MG63 (cell line): ENCODE measurements around the gene PEX7. TPM values are rescaled to one million over a fixed set of nuclear protein-coding genes. Genes with fewer than 3 reads are reported as not detected.
"Not testable (repeated sequence)": the region's sequence is repeated elsewhere in the genome, so short reads cannot be mapped to it uniquely, and the experiment has no call there.

ENCODE experiments used
- DNase-seq: peaks from one replicate; pipeline ENCODE4 v3.0.0-alpha.2; 2020
- H3K27me3 ChIP-seq: fragments of 250-450 bp; sonication (Bioruptor Pico); 2 replicates; pipeline ENCODE4 v1.5.1; 2020; ENCODE audit warnings: mild to moderate bottlenecking, moderate library complexity
- H3K36me3 ChIP-seq: fragments of 250-450 bp; sonication (Bioruptor Pico); 2 replicates; pipeline ENCODE4 v1.5.1; 2020; ENCODE audit warnings: mild to moderate bottlenecking, moderate library complexity
- H3K4me3 ChIP-seq: fragments of 250-450 bp; sonication (Bioruptor Pico); 2 replicates; pipeline ENCODE4 v1.5.1; 2020; ENCODE audit warnings: mild to moderate bottlenecking, moderate library complexity
- H3K9me3 ChIP-seq: fragments of 250-450 bp; sonication (Bioruptor Pico); 2 replicates; pipeline ENCODE4 v1.5.1; 2020; ENCODE audit warnings: mild to moderate bottlenecking, moderate library complexity
- total RNA-seq: library from RNA; depleted of rRNA; stranded (reverse); fragments of >200 nt; shearing (Covaris generic); gene quantifications from 2 replicates; pipeline ENCODE4 v1.2.3, GENCODE V29; 2014; ENCODE audit warnings: low replicate concordance

Gene PEX7
- total RNA-seq, 1 experiment from 2014 or later, result 3.0 TPM

GRCh38 chr6:136864676-136865075 lies 42.3 kb downstream of the PEX7 start:
- H3K4me3 ChIP-seq, result no peak overlapping the region
- H3K36me3 ChIP-seq, result no peaks in the 10 kb centered on the region
- DNase-seq, result no peak
- no peaks in the 10 kb centered on the region for H3K9me3 ChIP-seq
- no peaks in the 10 kb centered on the region for H3K27me3 ChIP-seq

- Histone ChIP-seq H3K4me3 (no peak overlapping the region), H3K36me3 (no peaks in the 10 kb centered on the region), H3K27me3 (no peaks in the 10 kb centered on the region), H3K9me3 (no peaks in the 10 kb centered on the region)
- DNase-seq, result no peak
Observed at GRCh38 chr6:136866872-136867416, 44.6 kb downstream of the PEX7 start.

- peaks cover 14% of the 10 kb centered on the region for H3K9me3 ChIP-seq
- H3K27me3 ChIP-seq, result no peaks in the 10 kb centered on the region
- no peak overlapping the region for H3K4me3 ChIP-seq
- H3K36me3 ChIP-seq, result no peaks in the 10 kb centered on the region
- no peak for DNase-seq
Observed at GRCh38 chr6:136869451-136869850, 47.1 kb downstream of the PEX7 start.

GRCh38 chr6:136873748-136874147 lies 51.4 kb downstream of the PEX7 start:
- no peak for DNase-seq
- no peaks in the 10 kb centered on the region for H3K36me3 ChIP-seq
- no peak overlapping the region for H3K4me3 ChIP-seq
- no peaks in the 10 kb centered on the region for H3K27me3 ChIP-seq
- H3K9me3 ChIP-seq, result peaks cover 14% of the 10 kb centered on the region

- not testable (repeated sequence) for H3K27me3 ChIP-seq
Observed at GRCh38 chr6:136876469-136876868, 54.1 kb downstream of the PEX7 start.

GRCh38 chr6:136880748-136881460 lies 58.5 kb downstream of the PEX7 start:
- no peaks in the 10 kb centered on the region for H3K27me3 ChIP-seq
- no peak for DNase-seq

More at GRCh38 chr6:136876469-136876868, 54.1 kb downstream of the PEX7 start:
- H3K36me3 ChIP-seq, DNase-seq, H3K4me3 ChIP-seq: not testable (repeated sequence)
- peaks cover 14% of the 10 kb centered on the region for H3K9me3 ChIP-seq

GRCh38 chr6:136886091-136886490 lies 63.7 kb downstream of the PEX7 start:
- H3K36me3 ChIP-seq, result no peaks in the 10 kb centered on the region
- no peak for DNase-seq
- no peaks in the 10 kb centered on the region for H3K9me3 ChIP-seq
- no peaks in the 10 kb centered on the region for H3K27me3 ChIP-seq
- H3K4me3 ChIP-seq, result no peak overlapping the region

More at GRCh38 chr6:136880748-136881460, 58.5 kb downstream of the PEX7 start:
- no peak overlapping the region for H3K4me3 ChIP-seq
- no peaks in the 10 kb centered on the region for H3K36me3 ChIP-seq
- no peaks in the 10 kb centered on the region for H3K9me3 ChIP-seq

GRCh38 chr6:136887953-136888352 lies 65.6 kb downstream of the PEX7 start:
- Histone ChIP-seq H3K9me3 (no peaks in the 10 kb centered on the region), H3K4me3 (no peak overlapping the region), H3K36me3 (no peaks in the 10 kb centered on the region), H3K27me3 (no peaks in the 10 kb centered on the region)
- DNase-seq, result no peak

GRCh38 chr6:136889271-136890193 lies 67.1 kb downstream of the PEX7 start:
- H3K9me3 ChIP-seq, result no peaks in the 10 kb centered on the region
- no peak overlapping the region for H3K4me3 ChIP-seq
- no peaks in the 10 kb centered on the region for H3K27me3 ChIP-seq
- no peaks in the 10 kb centered on the region for H3K36me3 ChIP-seq
- DNase-seq, result no peak

GRCh38 chr6:136890194-136890839 lies 67.9 kb downstream of the PEX7 start:
- Histone ChIP-seq H3K4me3 (no peak overlapping the region), H3K36me3 (no peaks in the 10 kb centered on the region), H3K27me3 (no peaks in the 10 kb centered on the region), H3K9me3 (no peaks in the 10 kb centered on the region)
- no peak for DNase-seq

- Histone ChIP-seq H3K4me3 (no peak overlapping the region), H3K36me3 (no peaks in the 10 kb centered on the region), H3K27me3 (no peaks in the 10 kb centered on the region), H3K9me3 (no peaks in the 10 kb centered on the region)
- DNase-seq, result no peak
Observed at GRCh38 chr6:136890986-136891385, 68.6 kb downstream of the PEX7 start.

- no peaks in the 10 kb centered on the region for H3K9me3 ChIP-seq
- H3K27me3 ChIP-seq, result no peaks in the 10 kb centered on the region
- no peak for DNase-seq
- no peaks in the 10 kb centered on the region for H3K36me3 ChIP-seq
- no peak overlapping the region for H3K4me3 ChIP-seq
Observed at GRCh38 chr6:136893187-136893586, 70.8 kb downstream of the PEX7 start.

- Histone ChIP-seq H3K27me3 (no peaks in the 10 kb centered on the region), H3K4me3 (no peak overlapping the region), H3K9me3 (no peaks in the 10 kb centered on the region), H3K36me3 (no peaks in the 10 kb centered on the region)
- DNase-seq, result no peak
Observed at GRCh38 chr6:136895901-136896300, 73.5 kb downstream of the PEX7 start.

- DNase-seq, result no peak
Observed at GRCh38 chr6:136897071-136897470, 74.7 kb downstream of the PEX7 start.

GRCh38 chr6:136901212-136901784 lies 78.9 kb downstream of the PEX7 start:
- Histone ChIP-seq H3K27me3 (no peaks in the 10 kb centered on the region), H3K36me3 (no peaks in the 10 kb centered on the region), H3K4me3 (no peak overlapping the region), H3K9me3 (no peaks in the 10 kb centered on the region)
- no peak for DNase-seq

More at GRCh38 chr6:136897071-136897470, 74.7 kb downstream of the PEX7 start:
- no peaks in the 10 kb centered on the region for H3K27me3 ChIP-seq
- no peak overlapping the region for H3K4me3 ChIP-seq
- no peaks in the 10 kb centered on the region for H3K36me3 ChIP-seq
- H3K9me3 ChIP-seq, result no peaks in the 10 kb centered on the region

GRCh38 chr6:136904477-136904876 lies 82.1 kb downstream of the PEX7 start:
- H3K36me3 ChIP-seq, DNase-seq, H3K4me3 ChIP-seq: not testable (repeated sequence)

More at GRCh38 chr6:136904477-136904876, 82.1 kb downstream of the PEX7 start:
- not testable (repeated sequence) for H3K27me3 ChIP-seq, H3K9me3 ChIP-seq
